Left renal cortex interstitium (tissue), 4 donors: ENCODE results near the gene TSPAN9. TPM values are rescaled to one million over a fixed set of nuclear protein-coding genes. Genes with fewer than 3 reads are reported as not detected.

Source experiments
- DNase-seq, 4 donors: peaks; one replicate each; pipeline ENCODE4 v3.0.0-alpha.2; 2013; ENCODE audit warnings: low read depth in 4 of 4, low spot score in 2 of 4, missing footprints in 1 of 4
- polyA plus RNA-seq, 4 donors: library from polyadenylated mRNA; unstranded; fragments of 120-200 nt; gene quantifications; one replicate each; pipeline ENCODE4 v1.2.1, GENCODE V29; 2013; ENCODE audit not compliant: insufficient read length in 4 of 4

The TSPAN9 gene
- polyA plus RNA-seq, 4 donors, result 81.7 to 105 (median 95.4) TPM

GRCh38 chr12:3097836-3098235 lies 20.7 kb downstream of the TSPAN9 start:
- DNase-seq, result no peak

GRCh38 chr12:3098436-3098835 lies 21.3 kb downstream of the TSPAN9 start:
- no peak for DNase-seq

- DNase-seq, result no peak
These were observed 22.0 kb downstream of the TSPAN9 start for GRCh38 chr12:3099146-3099545.

- no peak for DNase-seq
These were observed 24.3 kb downstream of the TSPAN9 start for GRCh38 chr12:3101309-3102024.

- DNase-seq, result no peak
These were observed 25.7 kb downstream of the TSPAN9 start for GRCh38 chr12:3102771-3103410.

GRCh38 chr12:3103806-3104205 lies 26.6 kb downstream of the TSPAN9 start:
- DNase-seq, result no peak

- DNase-seq, result no peak
These were observed 28.7 kb downstream of the TSPAN9 start for GRCh38 chr12:3105690-3106479.

- no peak for DNase-seq
These were observed 29.4 kb downstream of the TSPAN9 start for GRCh38 chr12:3106579-3106978.

- DNase-seq, result no peak
These were observed 29.9 kb downstream of the TSPAN9 start for GRCh38 chr12:3107071-3107583.

- no peak for DNase-seq
These were observed 30.8 kb downstream of the TSPAN9 start for GRCh38 chr12:3107954-3108353.

- DNase-seq, result no peak
These were observed 33.4 kb downstream of the TSPAN9 start for GRCh38 chr12:3110578-3110977.

- no peak for DNase-seq
These were observed 36.6 kb downstream of the TSPAN9 start for GRCh38 chr12:3113671-3114325.

- DNase-seq, result no peak
These were observed 37.5 kb downstream of the TSPAN9 start for GRCh38 chr12:3114671-3115070.

GRCh38 chr12:3115078-3115477 lies 37.9 kb downstream of the TSPAN9 start:
- no peak for DNase-seq

GRCh38 chr12:3116106-3116844 lies 39.1 kb downstream of the TSPAN9 start:
- DNase-seq, result no peak

- DNase-seq, result no peak
These were observed 40.0 kb downstream of the TSPAN9 start for GRCh38 chr12:3117144-3117581.

- DNase-seq, result no peak
These were observed 40.4 kb downstream of the TSPAN9 start for GRCh38 chr12:3117591-3118015.

GRCh38 chr12:3119192-3119755 lies 42.1 kb downstream of the TSPAN9 start:
- DNase-seq, result no peak

- DNase-seq, result peak in 2 of 4 donors; percentile 78 to 79
These were observed 42.8 kb downstream of the TSPAN9 start for GRCh38 chr12:3119756-3120601.
